NCI-H510A (cell line): Measurements from ENCODE around the gene IDH1.
"Not testable (repeated sequence)": the region's sequence is repeated elsewhere in the genome, so short reads cannot be mapped to it uniquely, and the experiment has no call there.

Source experiments
- DNase-seq: peaks from one replicate; lab custom pipeline; 2025; lab: John Stamatoyannopoulos, UW

Gene IDH1

GRCh38 chr2:208256192-208256782, 1.4 kb upstream of the IDH1 start:
- DNase-seq = no peak

- DNase-seq = no peak
Observed at GRCh38 chr2:208255557-208256106, 761 bp upstream of the IDH1 start.

GRCh38 chr2:208254118-208254870, 577 bp downstream of the IDH1 start:
- DNase-seq = peak; percentile 43

- no peak for DNase-seq
Observed at GRCh38 chr2:208253600-208254117, 1.2 kb downstream of the IDH1 start.

- no peak for DNase-seq
Observed at GRCh38 chr2:208252716-208253492, 2.0 kb downstream of the IDH1 start.

- DNase-seq = no peak
Observed at GRCh38 chr2:208251098-208251497, 3.8 kb downstream of the IDH1 start.

GRCh38 chr2:208250388-208250787, 4.5 kb downstream of the IDH1 start:
- no peak for DNase-seq

GRCh38 chr2:208249296-208249695, 5.6 kb downstream of the IDH1 start:
- DNase-seq = no peak

GRCh38 chr2:208248601-208249000, 6.3 kb downstream of the IDH1 start:
- DNase-seq = no peak

- no peak for DNase-seq
Observed at GRCh38 chr2:208245746-208246145, 9.1 kb downstream of the IDH1 start.

- no peak for DNase-seq
Observed at GRCh38 chr2:208244422-208244821, 10.4 kb downstream of the IDH1 start.

- DNase-seq = no peak
Observed at GRCh38 chr2:208240619-208241209, 14.2 kb downstream of the IDH1 start.

GRCh38 chr2:208239770-208240493, 14.9 kb downstream of the IDH1 start:
- no peak for DNase-seq

- DNase-seq = no peak
Observed at GRCh38 chr2:208235860-208236259, 19.0 kb downstream of the IDH1 start.

GRCh38 chr2:208234786-208235185, 20.1 kb downstream of the IDH1 start:
- no peak for DNase-seq

- no peak for DNase-seq
Observed at GRCh38 chr2:208228476-208228875, 26.4 kb downstream of the IDH1 start.

- no peak for DNase-seq
Observed at GRCh38 chr2:208227581-208228232, 27.2 kb downstream of the IDH1 start.

- no peak for DNase-seq
Observed at GRCh38 chr2:208224802-208225201, 30.1 kb downstream of the IDH1 start.

GRCh38 chr2:208222351-208222750, 32.5 kb downstream of the IDH1 start:
- DNase-seq = no peak

GRCh38 chr2:208221873-208222272, 33.0 kb downstream of the IDH1 start:
- DNase-seq = not testable (repeated sequence)
